Right atrium auricular region (tissue), 2 donors: ENCODE results near the gene DNAJC22. TPM values are rescaled to one million over a fixed set of nuclear protein-coding genes. Genes with fewer than 3 reads are reported as not detected.

Experiments used
- DNase-seq: peaks from one replicate; pipeline ENCODE4 v3.0.0-alpha.2; 2019; ENCODE audit warnings: low spot score
- H3K27ac ChIP-seq, 2 donors: fragments of 200-600 bp; sonication (generic); 1 replicate in 1 of 2; 2 replicates in 1 of 2; pipeline ENCODE4 v1.5.1; 2016 to 2019
- H3K27me3 ChIP-seq, 2 donors: fragments of 200-600 bp; sonication (generic); one replicate each; pipeline versions ENCODE4 v1.5.1 to v1.6.0; 2017 to 2019
- H3K36me3 ChIP-seq: fragments of 200-600 bp; sonication (generic); one replicate; pipeline ENCODE4 v1.5.1; 2016
- H3K4me1 ChIP-seq, 2 donors: fragments of 200-600 bp; sonication (generic); one replicate each; pipeline versions ENCODE4 v1.5.1 to v1.6.0; 2017 to 2019
- H3K4me3 ChIP-seq, 2 donors: fragments of 200-600 bp; sonication (generic); 1 replicate in 1 of 2; 2 replicates in 1 of 2; pipeline ENCODE4 v1.5.1; 2017 to 2019; ENCODE audit warnings: mild to moderate bottlenecking in 1 of 2, moderate library complexity in 1 of 2
- H3K9me3 ChIP-seq, 2 donors: fragments of 200-600 bp; sonication (generic); one replicate each; pipeline ENCODE4 v1.5.1; 2019
- total RNA-seq, 2 donors: library from RNA; depleted of rRNA; stranded (reverse); fragments of >200 nt; gene quantifications; one replicate each; pipeline ENCODE4 v1.1.0, GENCODE V29; 2016
- TF ChIP-seq, protein P1 (sequence below), 2 donors: fragments of 200-600 bp; sonication (generic); IDR thresholded peaks; one replicate each; pipeline ENCODE4 v1.5.1; 2019; ENCODE audit warnings: antibody characterized with exemption in 2 of 2

The DNAJC22 gene
- total RNA-seq, 2 donors from 2014 or later, result 0.93 to 1.2 TPM

DNA sequence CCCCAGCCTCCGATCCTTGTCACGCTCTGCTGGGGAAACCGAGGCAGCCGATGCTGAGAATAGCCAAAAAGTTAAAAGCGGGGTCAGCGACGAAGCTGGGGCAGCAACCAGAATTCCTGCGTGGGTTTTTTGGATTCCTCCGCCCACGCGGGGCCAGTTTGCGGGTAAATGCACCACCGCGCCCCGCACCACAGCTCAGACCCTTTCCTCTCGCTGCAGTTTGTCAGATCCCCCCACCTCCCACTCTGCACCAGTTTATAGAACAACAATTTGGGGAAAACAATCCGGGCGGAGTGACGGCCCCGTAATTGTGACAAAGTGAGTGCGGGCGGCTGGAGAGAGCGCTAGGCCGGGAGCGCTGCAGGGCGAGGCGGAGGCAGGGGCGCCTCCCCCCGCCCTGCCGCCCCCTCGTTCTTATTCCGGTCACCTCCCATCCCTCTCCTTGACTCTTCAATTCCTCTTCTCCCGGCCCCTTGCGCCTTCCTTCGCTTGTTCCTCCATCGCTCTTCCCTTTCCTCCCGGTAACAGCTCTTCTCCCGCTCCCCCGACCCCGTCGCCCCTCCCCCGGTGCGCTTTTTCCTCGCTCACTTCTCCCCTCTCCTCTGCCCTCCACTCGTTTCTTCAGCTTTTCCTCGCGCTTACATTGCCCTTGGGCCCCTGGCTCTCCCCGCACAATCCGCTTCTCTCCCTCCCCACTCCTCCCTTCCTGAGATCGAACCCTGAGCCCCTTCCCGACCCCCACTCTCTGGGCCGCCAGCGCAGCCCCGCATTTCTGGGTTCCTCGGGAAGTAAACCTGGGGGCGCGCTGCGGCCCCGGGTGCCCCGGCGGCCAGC is 646 bp upstream of the DNAJC22 start:
- no peaks in the 10 kb centered on the region for H3K9me3 ChIP-seq
- H3K27me3 ChIP-seq, result peaks cover 10 to 28% of the 10 kb centered on the region in 2 donors
- peak overlapping the region; percentile 29 to 54 for H3K4me3 ChIP-seq
- H3K27ac ChIP-seq, result no peak overlapping the region
- peaks cover 3 to 58% of the 10 kb centered on the region in 2 donors for H3K4me1 ChIP-seq
- no peak for DNase-seq
- TF ChIP-seq, protein P1, sequence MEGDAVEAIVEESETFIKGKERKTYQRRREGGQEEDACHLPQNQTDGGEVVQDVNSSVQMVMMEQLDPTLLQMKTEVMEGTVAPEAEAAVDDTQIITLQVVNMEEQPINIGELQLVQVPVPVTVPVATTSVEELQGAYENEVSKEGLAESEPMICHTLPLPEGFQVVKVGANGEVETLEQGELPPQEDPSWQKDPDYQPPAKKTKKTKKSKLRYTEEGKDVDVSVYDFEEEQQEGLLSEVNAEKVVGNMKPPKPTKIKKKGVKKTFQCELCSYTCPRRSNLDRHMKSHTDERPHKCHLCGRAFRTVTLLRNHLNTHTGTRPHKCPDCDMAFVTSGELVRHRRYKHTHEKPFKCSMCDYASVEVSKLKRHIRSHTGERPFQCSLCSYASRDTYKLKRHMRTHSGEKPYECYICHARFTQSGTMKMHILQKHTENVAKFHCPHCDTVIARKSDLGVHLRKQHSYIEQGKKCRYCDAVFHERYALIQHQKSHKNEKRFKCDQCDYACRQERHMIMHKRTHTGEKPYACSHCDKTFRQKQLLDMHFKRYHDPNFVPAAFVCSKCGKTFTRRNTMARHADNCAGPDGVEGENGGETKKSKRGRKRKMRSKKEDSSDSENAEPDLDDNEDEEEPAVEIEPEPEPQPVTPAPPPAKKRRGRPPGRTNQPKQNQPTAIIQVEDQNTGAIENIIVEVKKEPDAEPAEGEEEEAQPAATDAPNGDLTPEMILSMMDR (IDR thresholded peaks at IDR 0.05), result no peak
- no peaks in the 10 kb centered on the region for H3K36me3 ChIP-seq

DNA sequence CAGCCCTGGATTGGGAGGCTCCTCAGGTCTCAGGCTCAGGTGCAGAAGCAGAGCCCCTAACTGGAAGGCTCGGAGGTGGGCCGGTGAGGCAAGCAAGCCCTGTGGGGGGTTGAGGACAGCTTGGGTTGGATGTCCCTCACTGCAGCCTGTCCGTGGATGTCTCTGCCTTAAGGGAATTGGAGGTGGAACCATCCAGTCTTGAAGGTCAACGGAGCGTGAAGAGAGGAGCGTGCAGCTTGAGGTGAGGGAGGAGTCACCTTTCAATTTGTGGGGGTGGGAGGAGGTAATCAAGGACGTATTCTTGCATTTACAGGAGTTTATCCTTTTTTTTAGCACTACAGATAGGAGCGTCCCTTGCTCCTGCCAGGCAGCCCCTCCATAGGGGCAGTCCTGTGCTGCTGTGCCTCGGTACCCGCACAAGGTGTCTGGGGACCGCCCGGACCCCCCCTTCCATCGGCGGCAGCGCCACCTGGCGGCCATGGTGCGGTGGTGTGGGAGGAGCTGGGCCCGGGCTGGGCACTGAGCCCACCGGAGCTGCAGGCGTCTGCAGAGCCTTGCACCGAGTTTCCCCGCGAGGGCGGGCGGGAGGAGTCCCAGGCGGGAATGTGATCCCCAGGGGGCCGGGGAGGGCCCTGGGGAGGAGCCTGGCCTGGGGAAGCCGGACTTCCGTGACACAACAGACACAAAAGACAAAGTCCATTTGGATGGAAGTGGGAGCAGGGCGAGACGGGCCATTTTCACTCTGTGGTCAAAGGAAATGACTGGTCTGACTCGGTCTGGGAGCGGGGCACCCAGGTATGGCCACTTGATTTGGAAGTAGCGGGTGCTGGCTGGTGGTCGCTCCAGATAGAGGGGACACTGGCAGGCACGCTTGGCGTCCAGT is 864 bp downstream of the DNAJC22 start:
- Histone ChIP-seq H3K36me3 (no peaks in the 10 kb centered on the region), H3K27ac (no peak overlapping the region), H3K4me1 (peaks cover 3 to 49% of the 10 kb centered on the region in 2 donors), H3K9me3 (no peaks in the 10 kb centered on the region), H3K4me3 (peak overlapping the region; percentile 12 to 54), H3K27me3 (peaks cover 10 to 28% of the 10 kb centered on the region in 2 donors)
- peak; percentile 64 for DNase-seq
- TF ChIP-seq, protein P1 (IDR thresholded peaks at IDR 0.05), result peak; percentile 95 to 97

DNA sequence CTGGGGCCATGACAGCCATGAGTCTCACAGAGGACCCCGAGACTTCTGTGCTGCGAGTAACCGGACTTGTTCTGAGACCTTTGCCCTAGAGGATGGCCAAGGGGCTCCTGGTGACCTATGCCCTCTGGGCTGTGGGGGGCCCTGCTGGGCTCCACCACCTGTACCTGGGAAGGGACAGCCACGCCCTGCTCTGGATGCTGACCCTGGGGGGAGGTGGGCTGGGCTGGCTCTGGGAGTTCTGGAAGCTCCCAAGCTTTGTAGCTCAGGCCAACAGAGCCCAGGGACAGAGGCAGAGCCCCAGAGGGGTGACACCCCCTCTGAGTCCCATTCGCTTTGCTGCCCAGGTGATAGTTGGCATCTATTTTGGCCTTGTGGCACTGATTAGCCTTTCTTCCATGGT is 2.1 kb downstream of the DNAJC22 start:
- DNase-seq, result peak; percentile 26
- H3K27ac ChIP-seq, result no peak overlapping the region
- H3K4me3 ChIP-seq, result no peak overlapping the region
- peaks cover 13 to 23% of the 10 kb centered on the region in 2 donors for H3K27me3 ChIP-seq
- TF ChIP-seq, protein P1 (IDR thresholded peaks at IDR 0.05), result no peak
- peaks cover 3 to 39% of the 10 kb centered on the region in 2 donors for H3K4me1 ChIP-seq
- no peaks in the 10 kb centered on the region for H3K36me3 ChIP-seq
- no peaks in the 10 kb centered on the region for H3K9me3 ChIP-seq

DNA sequence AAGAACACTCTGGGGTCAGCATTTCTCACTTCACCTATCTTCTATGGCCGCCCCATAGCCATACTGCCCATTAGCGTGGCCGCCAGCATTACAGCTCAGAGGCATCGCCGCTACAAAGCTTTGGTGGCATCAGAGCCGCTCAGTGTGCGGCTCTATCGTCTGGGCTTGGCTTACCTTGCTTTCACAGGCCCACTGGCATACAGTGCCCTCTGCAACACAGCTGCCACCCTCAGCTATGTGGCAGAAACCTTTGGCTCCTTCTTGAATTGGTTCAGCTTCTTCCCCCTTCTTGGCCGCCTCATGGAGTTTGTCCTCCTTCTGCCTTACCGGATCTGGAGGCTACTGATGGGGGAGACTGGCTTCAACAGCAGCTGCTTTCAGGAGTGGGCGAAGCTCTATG is 2.6 kb downstream of the DNAJC22 start:
- H3K27me3 ChIP-seq, result peaks cover 13 to 23% of the 10 kb centered on the region in 2 donors
- H3K4me3 ChIP-seq, result no peak overlapping the region
- no peaks in the 10 kb centered on the region for H3K36me3 ChIP-seq
- TF ChIP-seq, protein P1 (IDR thresholded peaks at IDR 0.05), result no peak
- H3K27ac ChIP-seq, result no peak overlapping the region
- peak; percentile 28 for DNase-seq
- H3K9me3 ChIP-seq, result no peaks in the 10 kb centered on the region
- peaks cover 3 to 39% of the 10 kb centered on the region in 2 donors for H3K4me1 ChIP-seq

DNA sequence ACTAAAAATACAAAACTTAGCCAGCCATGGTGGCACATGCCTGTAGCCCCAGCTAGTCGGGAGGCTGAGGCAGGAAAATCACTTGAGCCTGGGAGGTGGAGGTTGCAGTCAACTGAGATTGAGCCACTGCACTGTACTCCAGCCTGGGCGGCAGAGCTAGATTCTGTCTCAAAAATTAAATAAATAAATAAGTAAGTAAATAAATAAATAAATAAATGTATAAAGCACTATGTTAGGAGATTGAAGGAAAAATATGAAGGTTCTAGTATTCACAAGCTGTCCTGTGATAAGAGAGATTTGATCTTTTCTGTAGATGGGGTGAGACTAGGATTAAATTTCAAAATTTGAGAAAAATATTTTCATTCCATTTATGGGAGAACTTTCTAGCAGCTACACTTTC is 5.7 kb downstream of the DNAJC22 start:
- H3K4me1 ChIP-seq, result peaks cover 0 to 12% of the 10 kb centered on the region in 2 donors
- no peaks in the 10 kb centered on the region for H3K36me3 ChIP-seq
- no peak overlapping the region for H3K27ac ChIP-seq
- no peak overlapping the region for H3K4me3 ChIP-seq
- TF ChIP-seq, protein P1 (IDR thresholded peaks at IDR 0.05), result no peak
- peaks cover 2 to 8% of the 10 kb centered on the region in 2 donors for H3K27me3 ChIP-seq
- H3K9me3 ChIP-seq, result no peaks in the 10 kb centered on the region
- peak; percentile 32 for DNase-seq
